HG02973 (cell line): ENCODE measurements around the gene AP5S1.
"Not testable (repeated sequence)": the region's sequence is repeated elsewhere in the genome, so short reads cannot be mapped to it uniquely, and the experiment has no call there.

Experiments used
- ATAC-seq: cut with Tn5 transposase; IDR thresholded peaks from one replicate; pipeline ENCODE4 v1.9.1; 2021; ENCODE audit warnings: moderate library complexity; ENCODE audit not compliant: unreplicated experiment

The AP5S1 gene

DNA sequence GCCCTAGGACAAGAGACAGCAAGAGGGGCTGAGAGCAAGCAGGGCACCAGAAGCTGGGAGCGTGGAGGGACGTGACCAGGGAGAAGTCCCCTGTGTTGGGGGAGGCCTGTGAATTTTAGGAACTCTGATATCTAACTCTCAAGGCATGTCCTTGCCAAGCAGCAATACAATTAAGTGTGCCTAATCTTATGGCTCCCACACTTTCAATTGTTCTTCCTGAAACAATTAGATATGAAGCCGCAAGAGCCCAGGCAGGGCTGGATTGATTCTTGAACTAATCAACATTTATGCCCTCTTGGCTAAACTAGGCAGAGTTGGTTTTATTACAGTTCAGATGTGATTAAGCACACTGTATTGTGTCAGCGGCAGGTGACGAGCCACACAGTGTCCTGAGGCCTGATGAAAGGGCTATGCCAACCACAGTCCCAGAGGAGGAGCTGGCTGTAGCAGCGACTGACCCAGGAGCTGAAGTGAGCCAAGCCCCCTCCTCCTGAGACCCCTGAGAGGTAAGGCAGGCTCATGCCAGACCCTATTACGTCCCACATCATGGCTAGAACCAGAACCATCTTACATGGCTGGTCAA is 22.1 kb downstream of the AP5S1 start:
- ATAC-seq: no peak

DNA sequence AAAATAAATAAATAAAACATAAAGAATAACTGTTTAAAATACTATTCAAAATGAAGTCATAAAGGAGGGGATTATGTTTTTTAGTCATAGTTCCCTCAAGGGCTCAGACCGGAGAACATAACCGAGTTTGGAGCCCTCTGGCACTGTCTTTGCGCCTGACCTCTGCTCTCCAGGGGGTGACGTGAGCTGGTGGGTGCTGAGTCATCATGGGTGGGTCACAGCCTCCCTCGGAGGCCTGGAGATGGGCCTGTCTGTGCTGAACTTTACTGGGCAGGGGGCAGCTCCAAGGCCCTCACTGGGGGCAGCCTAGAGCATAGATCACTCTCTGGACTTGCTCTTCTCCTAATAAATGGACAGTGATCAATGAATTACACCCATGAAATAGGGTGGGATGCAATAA is 23.1 kb downstream of the AP5S1 start:
- no peak for ATAC-seq

DNA sequence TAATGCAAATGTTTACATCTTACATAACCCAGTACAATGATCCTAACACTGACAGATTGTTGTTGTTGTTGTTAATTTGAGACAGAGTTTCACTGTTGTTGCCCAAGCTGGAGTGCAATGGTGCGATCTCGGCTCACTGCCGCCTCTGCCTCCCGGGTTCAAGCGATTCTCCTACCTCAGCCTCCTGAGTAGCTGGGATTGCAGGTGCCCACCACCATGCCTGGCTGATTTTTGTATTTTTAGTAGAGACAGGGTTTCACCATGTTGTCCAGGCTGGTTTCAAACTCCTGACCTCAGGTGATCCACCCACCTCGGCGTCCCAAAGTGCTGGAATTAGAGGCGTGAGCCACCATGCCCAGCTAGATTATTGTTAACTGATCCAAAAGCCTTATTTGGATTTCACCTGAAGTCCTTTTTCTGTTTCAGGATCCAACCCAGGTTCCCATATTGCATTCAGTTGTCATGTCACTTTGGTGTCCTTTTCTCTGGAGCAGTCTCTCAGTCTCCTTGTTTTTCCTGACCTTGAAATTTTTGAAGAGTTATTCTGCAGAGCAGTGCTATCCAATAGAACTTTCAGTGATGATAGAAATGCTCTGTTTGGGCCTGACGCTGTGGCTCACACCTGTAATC is 23.8 kb downstream of the AP5S1 start:
- ATAC-seq: not testable (repeated sequence)

DNA sequence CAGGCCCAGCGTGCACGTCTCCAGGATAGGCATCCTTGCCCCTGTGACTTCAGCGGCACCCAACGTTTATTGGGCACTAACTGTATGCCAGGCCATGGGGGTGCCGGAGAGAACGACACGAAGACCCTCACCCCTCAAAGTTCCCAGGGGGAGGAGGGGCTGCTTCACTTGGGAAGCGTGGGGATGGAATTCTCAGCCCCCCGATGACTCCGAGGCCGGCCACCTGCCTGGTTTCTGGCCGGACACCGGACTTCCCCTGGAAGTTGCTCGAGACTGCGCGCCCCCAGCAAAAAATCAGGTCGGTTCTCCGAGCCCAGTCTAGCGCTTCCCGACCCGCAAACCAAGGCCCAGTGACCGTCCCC is 26.0 kb downstream of the AP5S1 start:
- no peak for ATAC-seq

DNA sequence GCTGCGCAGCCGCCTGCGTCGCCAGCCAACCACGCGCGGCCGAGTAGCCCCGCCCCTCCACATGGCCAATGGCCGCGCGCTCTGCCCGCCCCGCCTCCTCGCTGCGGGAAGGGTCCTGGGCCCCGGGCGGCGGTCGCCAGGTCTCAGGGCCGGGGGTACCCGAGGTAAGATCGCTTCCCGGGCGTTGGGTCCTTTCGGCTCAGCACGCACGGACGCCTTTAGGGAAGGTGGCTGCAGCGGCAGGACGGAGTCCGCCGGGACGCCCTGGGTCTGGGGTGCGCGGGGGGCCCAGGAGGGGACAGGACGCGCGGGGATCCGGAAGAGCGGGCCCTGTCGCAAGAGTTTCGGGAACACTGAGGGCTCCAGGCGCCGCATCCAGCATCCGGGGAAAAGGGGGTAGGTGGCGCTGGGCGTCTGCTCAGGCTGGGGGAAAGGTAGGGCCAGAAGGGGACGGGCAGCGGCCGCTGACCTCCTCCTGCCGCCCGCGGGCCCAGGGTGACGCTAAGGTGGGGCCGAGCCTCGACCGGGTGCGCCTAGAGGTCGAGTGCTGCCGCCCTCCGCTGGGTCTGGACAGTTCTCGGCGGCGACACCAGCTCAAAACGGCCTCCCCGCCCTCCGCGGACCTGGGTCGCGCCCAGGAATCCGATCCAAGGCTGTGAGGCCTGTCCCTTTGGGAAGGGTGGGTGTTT is 26.5 kb downstream of the AP5S1 start, which contains the start of gene MAVS:
MAVS (plus strand) TSS at position 95 of the 689 bp plus-strand sequence. CDS start 7,791 bp downstream, outside the sequence.
- ATAC-seq: peak; percentile 81

DNA sequence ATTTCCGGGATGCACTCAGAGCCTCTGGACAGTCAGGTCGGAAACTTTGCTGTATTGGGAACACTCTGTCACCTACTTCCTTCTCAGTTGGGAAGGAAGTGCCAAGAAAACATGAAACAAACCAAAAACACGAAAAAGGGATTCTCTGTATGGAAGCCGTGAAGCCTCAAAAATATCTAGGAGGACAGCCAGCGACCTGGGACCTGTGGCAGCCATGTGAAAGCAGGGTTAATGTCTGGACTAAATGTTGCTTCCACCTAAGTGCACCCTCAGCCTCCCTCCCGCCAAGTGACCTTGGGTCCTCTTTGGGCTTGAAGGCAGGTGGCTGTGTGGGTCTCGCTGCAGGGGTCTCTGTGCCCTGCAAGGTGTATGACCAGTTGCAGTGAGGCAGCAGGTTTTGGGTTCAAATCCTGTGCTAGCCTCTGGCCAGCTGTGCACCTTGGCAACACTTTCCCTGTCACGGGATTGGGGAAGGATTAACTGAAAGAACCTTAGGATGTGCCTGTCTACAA is 27.1 kb downstream of the AP5S1 start:
- no peak for ATAC-seq

DNA sequence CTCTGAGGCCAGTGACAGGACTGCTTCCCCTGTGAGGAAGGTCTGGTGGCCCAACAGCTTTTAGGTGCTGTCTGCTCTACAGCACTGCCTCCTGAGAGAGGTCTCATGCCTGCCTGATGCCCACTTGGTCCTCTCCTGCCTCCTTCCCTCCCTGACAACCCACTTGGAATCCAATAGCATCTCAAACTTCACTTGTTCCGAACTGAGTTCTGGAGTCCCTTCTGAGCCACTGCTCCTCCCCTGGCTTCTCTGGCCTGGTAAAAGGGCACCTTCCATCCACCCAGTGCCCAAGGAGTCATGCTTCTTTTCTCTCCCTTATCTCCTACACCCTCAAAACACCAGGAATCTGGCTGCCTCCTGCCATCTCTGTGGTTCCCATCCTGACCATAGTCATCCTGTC is 28.2 kb downstream of the AP5S1 start:
- ATAC-seq: no peak

DNA sequence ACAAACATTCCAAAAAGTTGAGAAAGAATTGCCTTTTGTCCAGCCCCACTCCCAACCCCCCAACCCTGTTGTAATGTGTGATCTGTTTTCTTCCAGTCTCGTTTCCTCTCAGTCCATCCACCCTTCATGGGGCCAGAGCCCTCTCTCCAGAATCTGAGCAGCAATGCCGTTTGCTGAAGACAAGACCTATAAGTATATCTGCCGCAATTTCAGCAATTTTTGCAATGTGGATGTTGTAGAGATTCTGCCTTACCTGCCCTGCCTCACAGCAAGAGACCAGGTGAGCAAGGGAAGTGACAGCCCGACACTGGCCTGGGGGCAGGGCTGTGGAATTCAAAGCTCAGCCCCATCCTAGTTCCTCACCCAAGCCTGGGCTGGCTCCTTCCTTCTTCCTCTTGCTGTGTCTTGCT is 34.1 kb downstream of the AP5S1 start:
- ATAC-seq: no peak

DNA sequence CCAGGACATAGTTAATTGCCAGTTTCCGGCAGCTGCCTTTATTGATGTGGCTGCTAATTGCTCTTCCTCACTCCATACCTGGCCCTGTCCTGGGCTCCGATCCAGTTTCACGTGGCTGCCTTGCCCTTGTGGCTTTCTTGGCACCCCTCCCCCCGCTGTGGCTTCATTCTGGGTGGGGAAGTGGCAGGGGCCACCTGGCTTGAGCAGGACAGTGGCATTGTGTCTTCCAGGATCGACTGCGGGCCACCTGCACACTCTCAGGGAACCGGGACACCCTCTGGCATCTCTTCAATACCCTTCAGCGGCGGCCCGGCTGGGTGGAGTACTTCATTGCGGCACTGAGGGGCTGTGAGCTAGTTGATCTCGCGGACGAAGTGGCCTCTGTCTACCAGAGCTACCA is 37.1 kb downstream of the AP5S1 start:
- no peak for ATAC-seq

DNA sequence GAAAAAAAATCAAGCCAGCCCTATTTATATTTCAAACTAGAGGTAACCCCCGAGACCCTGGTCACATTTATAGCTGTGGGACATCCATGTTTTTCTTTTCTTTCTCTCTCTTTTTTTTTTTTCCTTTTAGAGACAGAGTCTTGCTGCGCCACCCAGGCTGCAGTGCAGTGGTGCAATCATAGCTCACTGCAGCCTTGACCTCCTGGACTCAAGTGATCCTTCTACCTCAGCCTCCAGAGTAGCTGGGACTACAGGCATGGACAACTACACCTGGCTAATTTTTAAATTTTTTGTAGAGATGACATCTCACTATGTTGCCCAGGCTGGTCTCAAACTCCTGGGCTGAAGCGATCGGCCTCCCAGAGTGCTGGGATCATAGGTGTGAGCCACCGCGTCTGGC is 38.3 kb downstream of the AP5S1 start:
- ATAC-seq: no peak

DNA sequence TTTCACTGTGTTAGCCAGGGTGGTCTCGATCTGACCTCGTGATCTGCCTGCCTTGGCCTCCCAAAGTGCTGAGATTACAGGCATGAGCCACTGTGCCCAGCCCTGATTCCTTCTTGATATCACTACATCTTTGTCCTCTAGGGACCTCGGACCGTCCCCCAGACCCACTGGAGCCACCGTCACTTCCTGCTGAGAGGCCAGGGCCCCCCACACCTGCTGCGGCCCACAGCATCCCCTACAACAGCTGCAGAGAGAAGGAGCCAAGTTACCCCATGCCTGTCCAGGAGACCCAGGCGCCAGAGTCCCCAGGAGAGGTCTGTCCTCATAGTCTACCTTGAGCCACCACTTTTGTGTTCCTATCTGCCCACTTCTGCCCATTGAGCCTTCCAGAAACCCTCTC is 40.8 kb downstream of the AP5S1 start:
- ATAC-seq: no peak

DNA sequence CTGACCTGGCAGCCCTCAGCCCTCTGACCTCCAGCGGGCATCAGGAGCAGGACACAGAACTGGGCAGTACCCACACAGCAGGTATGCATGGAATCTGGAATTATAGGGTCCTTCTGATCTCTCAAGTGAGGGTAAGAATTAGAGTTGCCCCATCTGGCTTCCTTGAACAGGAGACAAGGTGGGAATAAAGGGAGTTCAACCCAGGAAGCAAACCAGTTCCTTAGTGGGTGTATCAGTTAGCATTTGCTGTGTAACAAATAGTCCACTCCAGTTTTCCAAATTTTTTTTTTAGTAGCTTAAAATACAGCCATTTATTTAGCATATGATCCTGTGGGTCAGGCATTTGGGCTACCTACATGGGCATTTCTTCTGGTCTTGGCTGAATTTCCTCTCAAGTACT is 42.0 kb downstream of the AP5S1 start:
- ATAC-seq: no peak

DNA sequence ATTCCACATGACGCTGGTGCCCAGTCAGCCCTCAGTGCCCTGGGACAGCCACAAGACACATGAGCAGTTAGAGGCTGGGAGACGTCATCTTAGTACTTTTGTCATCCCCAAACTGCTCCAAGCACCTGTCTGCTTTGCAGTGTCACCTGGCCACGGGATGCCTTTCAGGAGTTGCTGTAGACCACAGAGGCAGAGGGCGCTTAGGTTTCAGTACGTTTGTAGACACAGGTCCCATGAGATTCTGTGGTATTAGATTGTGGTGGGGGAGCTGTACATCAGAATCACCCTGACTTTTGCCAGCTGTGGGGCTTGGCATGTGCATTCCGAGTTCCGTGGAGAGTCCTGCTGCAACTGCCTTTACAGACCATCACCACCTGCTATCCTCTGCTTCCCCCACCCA is 43.0 kb downstream of the AP5S1 start:
- ATAC-seq: no peak

DNA sequence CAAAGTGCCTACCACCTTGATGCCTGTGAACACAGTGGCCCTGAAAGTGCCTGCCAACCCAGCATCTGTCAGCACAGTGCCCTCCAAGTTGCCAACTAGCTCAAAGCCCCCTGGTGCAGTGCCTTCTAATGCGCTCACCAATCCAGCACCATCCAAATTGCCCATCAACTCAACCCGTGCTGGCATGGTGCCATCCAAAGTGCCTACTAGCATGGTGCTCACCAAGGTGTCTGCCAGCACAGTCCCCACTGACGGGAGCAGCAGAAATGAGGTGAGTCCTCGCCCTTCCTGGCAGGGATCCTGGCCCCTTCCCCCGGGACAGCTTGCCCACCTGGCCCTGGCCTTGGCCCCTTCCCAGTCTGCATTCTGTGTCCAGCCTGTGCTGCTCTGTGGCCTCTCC is 44.2 kb downstream of the AP5S1 start:
- no peak for ATAC-seq

DNA sequence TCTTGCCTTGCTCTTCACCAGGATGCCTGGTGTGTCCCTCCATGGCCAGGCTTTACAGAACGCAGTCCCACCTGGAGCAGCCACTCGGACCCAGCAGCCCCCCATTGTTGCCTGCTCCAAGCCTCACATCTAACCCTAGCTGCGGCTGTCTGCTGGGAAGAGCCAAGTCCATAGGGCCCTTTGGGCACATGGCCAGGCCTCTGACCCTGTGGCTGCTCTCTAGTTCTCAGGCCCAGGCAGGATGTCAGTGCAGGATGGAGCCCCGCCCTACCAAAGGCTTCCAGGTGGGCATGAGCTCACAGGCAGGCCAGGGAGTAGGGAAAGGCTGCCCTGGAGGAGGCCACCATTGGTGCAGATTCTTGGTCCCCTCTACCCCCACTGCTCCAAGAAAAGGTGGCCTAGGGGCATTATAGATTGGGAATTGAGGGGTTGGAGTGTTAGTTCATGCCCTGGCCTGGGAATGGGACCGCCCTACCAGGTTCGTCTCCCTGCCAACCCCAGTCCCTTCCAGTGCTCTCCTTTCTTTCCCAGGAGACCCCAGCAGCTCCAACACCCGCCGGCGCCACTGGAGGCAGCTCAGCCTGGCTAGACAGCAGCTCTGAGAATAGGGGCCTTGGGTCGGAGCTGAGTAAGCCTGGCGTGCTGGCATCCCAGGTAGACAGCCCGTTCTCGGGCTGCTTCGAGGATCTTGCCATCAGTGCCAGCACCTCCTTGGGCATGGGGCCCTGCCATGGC is 45.0 kb downstream of the AP5S1 start:
- ATAC-seq: no peak

DNA sequence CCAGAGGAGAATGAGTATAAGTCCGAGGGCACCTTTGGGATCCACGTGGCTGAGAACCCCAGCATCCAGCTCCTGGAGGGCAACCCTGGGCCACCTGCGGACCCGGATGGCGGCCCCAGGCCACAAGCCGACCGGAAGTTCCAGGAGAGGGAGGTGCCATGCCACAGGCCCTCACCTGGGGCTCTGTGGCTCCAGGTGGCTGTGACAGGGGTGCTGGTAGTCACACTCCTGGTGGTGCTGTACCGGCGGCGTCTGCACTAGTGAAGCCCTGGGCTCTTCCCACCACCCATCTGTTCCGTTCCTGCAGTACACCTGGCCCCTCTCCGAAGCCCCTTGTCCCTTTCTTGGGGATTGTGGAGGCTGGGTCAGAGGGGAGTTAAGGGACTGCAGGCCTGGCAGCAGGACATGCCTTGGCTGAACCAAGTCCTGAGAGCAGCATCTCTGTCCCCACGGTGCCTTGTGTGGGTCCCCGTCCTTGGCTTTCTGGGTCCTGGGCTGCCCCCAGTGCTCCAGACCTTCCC is 45.6 kb downstream of the AP5S1 start:
- ATAC-seq: no peak

DNA sequence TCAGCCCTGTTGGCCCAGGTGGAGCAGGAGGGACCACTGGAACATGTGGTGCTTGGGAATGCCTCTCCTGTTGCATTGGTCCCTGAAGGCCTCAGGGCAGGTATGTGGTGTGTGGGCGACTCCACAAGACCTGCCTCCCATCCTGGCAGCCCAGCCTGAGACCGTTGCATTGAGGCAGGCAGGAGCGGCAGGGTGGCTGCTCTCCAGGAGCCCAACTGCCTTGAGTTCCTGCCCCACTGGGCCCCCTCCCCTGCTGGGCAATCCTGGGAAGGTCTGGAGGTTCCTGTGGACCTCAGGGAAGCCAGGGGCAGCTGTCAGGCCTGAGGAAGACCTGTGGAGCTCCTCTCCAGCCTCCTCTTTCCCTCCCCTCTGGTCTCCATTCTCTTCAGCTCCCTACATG is 46.1 kb downstream of the AP5S1 start:
- no peak for ATAC-seq

DNA sequence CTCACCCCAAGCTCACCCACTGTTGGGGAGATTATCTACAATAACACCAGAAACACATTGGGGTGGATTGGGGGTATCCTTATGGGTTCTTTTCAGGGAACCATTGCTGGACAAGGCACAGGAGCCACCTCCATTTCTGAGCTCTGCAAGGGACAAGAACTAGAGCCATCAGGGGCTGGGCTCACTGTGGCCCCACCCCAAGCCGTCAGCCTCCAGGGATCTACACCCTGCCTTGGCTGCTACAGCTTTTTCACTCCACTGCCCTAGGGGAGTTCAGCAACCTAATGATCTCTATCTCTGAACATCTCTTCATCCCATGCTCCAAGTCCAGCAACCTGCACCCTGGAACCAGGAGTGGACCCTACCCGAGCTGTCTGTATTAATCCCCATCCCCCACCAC is 47.5 kb downstream of the AP5S1 start:
- no peak for ATAC-seq

DNA sequence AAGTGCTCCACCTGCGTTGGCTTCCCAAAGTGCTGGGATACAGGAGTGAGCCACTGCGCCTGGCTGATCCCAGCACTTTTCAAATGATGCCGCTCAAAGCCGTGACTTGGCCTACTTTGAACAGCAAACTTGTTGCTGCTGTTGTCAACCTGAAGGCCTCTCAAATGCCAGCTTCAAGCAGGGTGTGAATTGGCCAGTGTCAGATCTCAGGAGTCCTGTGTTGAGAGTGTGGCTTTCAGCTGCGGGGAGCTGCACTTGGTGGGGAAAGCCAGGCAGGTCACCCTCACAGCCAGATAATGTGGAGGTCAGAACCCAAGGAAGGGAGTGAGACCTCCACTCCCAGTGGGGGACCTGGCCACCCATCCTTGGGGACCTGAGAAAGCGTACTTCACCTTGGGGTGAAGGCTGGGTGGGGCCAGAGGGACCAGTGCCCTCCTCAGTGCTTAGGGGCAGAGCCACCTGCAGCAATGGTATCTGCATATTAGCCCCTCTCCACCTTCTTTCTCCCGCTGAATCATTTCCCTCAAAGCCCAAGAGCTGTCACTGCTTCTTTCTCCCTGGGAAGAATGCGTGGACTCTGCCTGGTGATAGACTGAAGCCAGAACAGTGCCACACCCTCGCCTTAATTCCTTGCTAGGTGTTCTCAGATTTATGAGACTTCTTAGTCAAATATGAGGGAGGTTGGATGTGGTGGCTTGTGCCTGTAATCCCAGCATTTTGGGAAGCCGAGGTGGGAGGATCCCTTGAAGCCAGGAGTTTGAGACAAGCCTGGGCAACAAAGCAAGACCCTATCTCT is 49.7 kb downstream of the AP5S1 start:
- no peak for ATAC-seq

DNA sequence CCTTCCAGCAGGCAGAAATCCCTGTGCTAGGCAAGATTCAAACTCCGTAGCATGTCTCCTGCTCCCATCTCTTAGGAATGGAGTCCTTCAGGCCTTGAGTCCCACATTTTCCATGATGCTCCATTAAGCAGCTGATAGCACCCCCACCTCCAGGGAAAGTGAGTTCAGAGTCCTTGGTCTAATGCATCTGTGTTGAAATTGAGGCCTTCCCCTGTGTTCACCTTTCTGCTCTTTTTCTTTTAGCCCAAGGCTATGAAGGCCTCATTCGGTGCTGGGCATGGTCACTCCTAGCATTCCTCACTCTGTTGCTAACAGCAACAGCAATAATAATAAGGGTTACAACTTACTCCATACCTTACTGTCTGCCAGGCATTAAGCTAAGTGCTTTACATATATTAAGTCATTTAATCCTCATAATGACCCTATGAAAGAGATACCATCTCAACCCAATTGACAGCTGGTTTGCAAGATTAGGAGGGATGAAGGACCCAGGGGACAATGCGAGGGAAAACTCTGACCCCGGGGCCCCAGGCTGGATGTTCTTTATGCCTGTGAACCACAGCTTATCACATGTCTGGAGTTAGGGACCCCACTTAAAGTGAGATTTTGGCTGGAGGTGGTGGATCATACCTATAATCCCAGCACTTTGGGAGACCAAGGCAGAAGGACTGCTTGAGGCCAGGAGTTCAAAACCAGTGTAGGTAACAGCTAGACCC is 51.4 kb downstream of the AP5S1 start:
- no peak for ATAC-seq
